B cell (primary cell): ENCODE data around the gene CCNI. TPM values are rescaled to one million over a fixed set of nuclear protein-coding genes. Genes with fewer than 3 reads are reported as not detected.

Experiments
- ATAC-seq: fragments of 200-7000 bp; cut with Tn5 transposase; one replicate; pipeline ENCODE4 v1.10.0; 2021; ENCODE audit warnings: low read depth, mild to moderate bottlenecking, moderate number of reproducible peaks, moderate library complexity
- CTCF ChIA-PET: fragments of 350-600 bp; sonication (Branson Sonifier 250); formaldehyde crosslinking; loops from one replicate; lab custom pipeline; 2021; ENCODE audit warnings: antibody characterized with exemption, inconsistent platforms; lab: Charles Lee
- POLR2A ChIA-PET: fragments of 350-600 bp; sonication (Branson Sonifier 250); formaldehyde crosslinking; loops from one replicate; lab custom pipeline; 2021; ENCODE audit warnings: antibody characterized with exemption; lab: Charles Lee
- DNase-seq: peaks from one replicate; pipeline ENCODE4 v3.0.0; 2013
- H2AFZ ChIP-seq: 2 replicates; pipeline ENCODE4 v1.6.1; 2012; ENCODE audit warnings: mild to moderate bottlenecking, low read depth, low read length; ENCODE audit not compliant: insufficient read depth, poor library complexity, severe bottlenecking
- H3K27ac ChIP-seq, 2 donors: 1 replicate in 1 of 2; 2 replicates in 1 of 2; pipeline ENCODE4 v1.5.1; 2012 to 2013; ENCODE audit warnings: low read length in 2 of 2, mild to moderate bottlenecking in 2 of 2, moderate library complexity in 1 of 2
- H3K27me3 ChIP-seq, 4 experiments: fragments of 200-600 bp in 1 of 4; sonication (generic) in 1 of 4; replicated peaks in 1 of 4; 1 replicate in 2 of 4; 2 replicates in 2 of 4; pipeline versions ENCODE4 v1.6.1 to v1.7.0; 2013 to 2016; ENCODE audit warnings: low read length in 3 of 4, mild to moderate bottlenecking in 2 of 4, mixed read lengths in 1 of 4, moderate library complexity in 1 of 4; ENCODE audit not compliant: insufficient read depth in 4 of 4, control insufficient read depth in 3 of 4; ENCODE audit errors: control extremely low read depth in 1 of 4
- H3K36me3 ChIP-seq, 2 experiments: replicated peaks in 1 of 2; 1 replicate in 1 of 2; 2 replicates in 1 of 2; pipeline versions ENCODE4 v1.6.1 to v1.7.1; 2013; ENCODE audit warnings: low read length in 1 of 2; ENCODE audit not compliant: insufficient read depth in 2 of 2, control insufficient read depth in 1 of 2; ENCODE audit errors: control extremely low read depth in 1 of 2, extremely low read depth in 1 of 2
- H3K4me1 ChIP-seq, 2 donors: fragments of 200-600 bp in 1 of 2; sonication (generic) in 1 of 2; 1 replicate in 1 of 2; 2 replicates in 1 of 2; pipeline versions ENCODE4 v1.5.1 to v1.6.1; 2013 to 2017; ENCODE audit warnings: low read length in 2 of 2; ENCODE audit not compliant: control insufficient read depth in 2 of 2, insufficient read depth in 2 of 2
- H3K4me2 ChIP-seq: replicated peaks from 2 replicates; pipeline ENCODE3; 2012; ENCODE audit warnings: mild to moderate bottlenecking, low read depth, low read length; ENCODE audit not compliant: poor library complexity, severe bottlenecking
- H3K4me3 ChIP-seq, 5 experiments: fragments of 200-600 bp in 1 of 5; sonication (generic) in 1 of 5; 1 replicate in 3 of 5; 2 replicates in 2 of 5; pipeline versions ENCODE4 v1.5.1 to v1.7.0; 2011 to 2016; ENCODE audit warnings: low read length in 4 of 5, mild to moderate bottlenecking in 4 of 5, low read depth in 2 of 5, control low read depth in 1 of 5, moderate library complexity in 1 of 5; ENCODE audit not compliant: insufficient read depth in 1 of 5; ENCODE audit errors: control extremely low read depth in 1 of 5, extremely low read depth in 1 of 5
- H3K79me2 ChIP-seq: fragments of 200-600 bp; sonication (generic); one replicate; pipeline ENCODE4 v1.6.0; 2016; ENCODE audit warnings: low read length; ENCODE audit not compliant: control insufficient read depth, insufficient read depth
- H3K9ac ChIP-seq: fragments of 200-600 bp; sonication (generic); 2 replicates; pipeline ENCODE4 v1.6.1; 2017; ENCODE audit warnings: mild to moderate bottlenecking, low read length, moderate library complexity
- H3K9me3 ChIP-seq, 3 donors: one replicate each; pipeline versions ENCODE4 v1.6.1 to v1.7.1; 2013; ENCODE audit warnings: low read length in 2 of 3; ENCODE audit not compliant: control insufficient read depth in 2 of 3, insufficient read depth in 1 of 3; ENCODE audit errors: control extremely low read depth in 1 of 3
- H4K20me1 ChIP-seq: 2 replicates; pipeline ENCODE4 v1.6.0; 2012; ENCODE audit warnings: mild to moderate bottlenecking, low read length; ENCODE audit not compliant: insufficient read depth, control insufficient read depth, poor library complexity, severe bottlenecking
- H3K27ac Mint-ChIP-seq: one replicate; pipeline ENCODE4 v1.8.0; 2021; ENCODE audit warnings: mixed read lengths
- H3K27me3 Mint-ChIP-seq: one replicate; pipeline ENCODE4 v1.8.0; 2021; ENCODE audit warnings: mixed read lengths
- H3K4me1 Mint-ChIP-seq: one replicate; pipeline ENCODE4 v1.8.0; 2021; ENCODE audit warnings: mixed read lengths
- H3K4me3 Mint-ChIP-seq: one replicate; pipeline ENCODE4 v1.8.0; 2021; ENCODE audit warnings: mixed read lengths
- H3K9me3 Mint-ChIP-seq: one replicate; pipeline ENCODE4 v1.8.0; 2022; ENCODE audit warnings: mixed read lengths; ENCODE audit not compliant: insufficient read depth
- CTCF ChIP-seq: fragments of 200-600 bp; IDR thresholded peaks from one replicate; pipeline ENCODE4 v1.8.0; 2022; ENCODE audit warnings: antibody characterized with exemption, mild to moderate bottlenecking
- EZH2 ChIP-seq: IDR thresholded peaks from 2 replicates; pipeline ENCODE4 v1.6.1; 2012; ENCODE audit warnings: borderline replicate concordance, low read depth, mild to moderate bottlenecking, moderate library complexity, low read length; ENCODE audit not compliant: insufficient read depth, poor library complexity, severe bottlenecking
- WGBS: methylation state at CpG from one replicate; pipeline ENCODE4 v1.1.5; 2013; ENCODE audit warnings: missing lambda C conversion rate; ENCODE audit not compliant: insufficient coverage; 5-methylcytosine and 5-hydroxymethylcytosine counted together
- intact Hi-C: fragments of 100-400 bp; cut with micrococcal nuclease; formaldehyde crosslinking; loops from one replicate; pipeline ENCODE4 v1.10.0; 2022
- polyA plus RNA-seq: library from polyadenylated mRNA; depleted of rRNA; stranded (reverse); fragments of >200 nt; gene quantifications from 2 replicates; pipeline ENCODE4 v1.2.3, GENCODE V29; 2012
- total RNA-seq, 2 donors: library from RNA; stranded (reverse); fragments of 120-200 nt in 1 of 2; gene quantifications; 1 replicate in 1 of 2; 2 replicates in 1 of 2; pipeline versions ENCODE4 v1.2.3 to v1.2.4, GENCODE V29; 2013 to 2022

CCNI gene
- total and polyA plus RNA-seq, 2 donors (not counting 1 experiment from before 2014, with no cell fraction given): 95.1 to 314 TPM

- POLR2A ChIA-PET: interaction anchor here (0.7 to 0.9 kb wide), 3 partner anchors 79 to 1531 kb away, joined by 3 to 5 read pairs (median 3); no protein-coding TSS in a partner anchor
- no peak overlapping the region for H3K4me3 ChIP-seq
- TF ChIP-seq EZH2: no peak
- TF ChIP-seq CTCF: no peak
- Mint-ChIP-seq H3K27me3 (no peaks in the 10 kb centered on the region), H3K9me3 (no peaks in the 10 kb centered on the region), H3K4me1 (peaks cover 34% of the 10 kb centered on the region), H3K4me3 (no peak overlapping the region), H3K27ac (no peak overlapping the region)
- no peaks in the 10 kb centered on the region for H3K27me3 ChIP-seq
- H3K9ac ChIP-seq: no peak overlapping the region
- no peak overlapping the region for H2AFZ ChIP-seq
- no peak overlapping the region for H3K4me2 ChIP-seq
- intact Hi-C loops: loop anchor here (5.0 to 10.0 kb wide), 2 partner anchors 1566 to 1696 kb away; partner anchors contain the start of genes BMP2K, RCHY1 and THAP6
- DNase-seq: no peak
- no peaks in the 10 kb centered on the region for H3K9me3 ChIP-seq
- ATAC-seq: no peak
- H3K79me2 ChIP-seq: peaks cover 67% of the 10 kb centered on the region
- no peaks in the 10 kb centered on the region for H3K36me3 ChIP-seq
- peaks cover 27 to 32% of the 10 kb centered on the region in 2 donors for H3K4me1 ChIP-seq
- no CpG with 5 or more reads among the region's 2 CpGs for WGBS
- no peak overlapping the region for H3K27ac ChIP-seq
- peaks cover 10% of the 10 kb centered on the region for H4K20me1 ChIP-seq
- CTCF ChIA-PET: interaction anchor here (1.0 to 7.8 kb wide), 3 partner anchors 16 to 125 kb away, joined by 3 to 54 read pairs (median 42); no protein-coding TSS in a partner anchor
Observed at GRCh38 chr4:77078401-77078800, 2.6 kb upstream of the CCNI start.
